CD4-positive, alpha-beta T cell (primary cell): ENCODE data around the gene MAP3K20. TPM values are rescaled to one million over a fixed set of nuclear protein-coding genes. Genes with fewer than 3 reads are reported as not detected.

Source experiments
- ATAC-seq: fragments of 200-7000 bp; cut with Tn5 transposase; one replicate; pipeline ENCODE4 v1.10.0; 2022; ENCODE audit warnings: mild to moderate bottlenecking; ENCODE audit not compliant: poor library complexity
- CTCF ChIA-PET: fragments of 350-600 bp; sonication (Branson Sonifier 250); formaldehyde crosslinking; loops from one replicate; lab custom pipeline; 2021; ENCODE audit warnings: antibody characterized with exemption, inconsistent platforms; lab: Charles Lee
- POLR2A ChIA-PET: fragments of 350-600 bp; sonication (Branson Sonifier 250); formaldehyde crosslinking; loops from one replicate; lab custom pipeline; 2021; ENCODE audit warnings: antibody characterized with exemption, inconsistent platforms; lab: Charles Lee
- DNase-seq, 14 experiments: peaks; one replicate each; pipeline ENCODE4 v3.0.0-alpha.2; 2013 to 2020; ENCODE audit warnings: mixed read lengths in 2 of 14
- H3K27ac ChIP-seq, 2 donors: one replicate each; pipeline versions ENCODE4 v1.5.1 to v1.7.0; 2013; ENCODE audit warnings: low read length in 2 of 2, low read depth in 1 of 2, mild to moderate bottlenecking in 1 of 2
- H3K27me3 ChIP-seq, 2 experiments: 1 replicate in 1 of 2; 2 replicates in 1 of 2; pipeline versions ENCODE4 v1.6.1 to v1.7.0; 2013; ENCODE audit warnings: low read length in 2 of 2, control low read depth in 1 of 2, mild to moderate bottlenecking in 1 of 2, moderate library complexity in 1 of 2; ENCODE audit not compliant: insufficient read depth in 2 of 2, control insufficient read depth in 1 of 2
- H3K36me3 ChIP-seq: one replicate; pipeline ENCODE4 v1.6.1; 2013; ENCODE audit warnings: low read length, control low read depth; ENCODE audit not compliant: insufficient read depth
- H3K4me1 ChIP-seq: one replicate; pipeline ENCODE4 v1.6.1; 2013; ENCODE audit warnings: low read length, control low read depth; ENCODE audit not compliant: insufficient read depth
- H3K4me3 ChIP-seq: one replicate; pipeline ENCODE4 v1.5.1; 2013; ENCODE audit warnings: mild to moderate bottlenecking, low read length, moderate library complexity
- H3K9me3 ChIP-seq, 2 experiments: 1 replicate in 1 of 2; 2 replicates in 1 of 2; pipeline versions ENCODE4 v1.6.1 to v1.7.0; 2013; ENCODE audit warnings: low read length in 2 of 2, mild to moderate bottlenecking in 2 of 2, control low read depth in 1 of 2, moderate library complexity in 1 of 2; ENCODE audit not compliant: control insufficient read depth in 1 of 2, insufficient read depth in 1 of 2
- H3K27ac Mint-ChIP-seq: one replicate; pipeline ENCODE4 v1.8.0; 2020; ENCODE audit warnings: mixed read lengths
- H3K27me3 Mint-ChIP-seq: one replicate; pipeline ENCODE4 v1.8.0; 2021; ENCODE audit warnings: mixed read lengths
- H3K36me3 Mint-ChIP-seq: one replicate; pipeline ENCODE4 v1.8.0; 2021; ENCODE audit warnings: low read depth, mixed read lengths
- H3K4me1 Mint-ChIP-seq: one replicate; pipeline ENCODE4 v1.8.0; 2021; ENCODE audit warnings: low read depth, mixed read lengths
- H3K4me3 Mint-ChIP-seq: one replicate; pipeline ENCODE4 v1.8.0; 2020; ENCODE audit warnings: mild to moderate bottlenecking, mixed read lengths
- H3K9me3 Mint-ChIP-seq: one replicate; pipeline ENCODE4 v1.8.0; 2020; ENCODE audit warnings: mixed read lengths
- CTCF ChIP-seq: fragments of 200-600 bp; IDR thresholded peaks from one replicate; pipeline ENCODE4 v1.8.0; 2022; ENCODE audit warnings: antibody characterized with exemption, mild to moderate bottlenecking
- intact Hi-C, 2 experiments: fragments of 100-400 bp; cut with DNase I in 1 of 2; cut with micrococcal nuclease in 1 of 2; formaldehyde crosslinking; loops; one replicate each; pipeline versions ENCODE4 v1.15.1 to v1.9.0; 2023 to 2025; cut with DNase I, micrococcal nuclease
- total RNA-seq, 174 experiments: library from RNA in 2 of 174; stranded (reverse) in 2 of 174; gene quantifications; one replicate each; pipeline ENCODE4 v1.2.3 and lab custom pipeline; 2021 to 2026

The MAP3K20 gene
- total RNA-seq, 2 experiments from 2014 or later = 0.36 to 0.39 TPM

- ChIA-PET CTCF (no interaction called here), POLR2A (no interaction called here)
- ATAC-seq = no peak
- no peaks in the 10 kb centered on the region for H3K27me3 ChIP-seq
- Mint-ChIP-seq H3K9me3 (no peaks in the 10 kb centered on the region), H3K4me1 (no peaks in the 10 kb centered on the region), H3K4me3 (no peak overlapping the region), H3K36me3 (no peaks in the 10 kb centered on the region), H3K27me3 (no peaks in the 10 kb centered on the region), H3K27ac (no peak overlapping the region)
- intact Hi-C loops = no loop called here
- H3K36me3 ChIP-seq = no peaks in the 10 kb centered on the region
- no peaks in the 10 kb centered on the region for H3K4me1 ChIP-seq
- DNase-seq = no peak
- TF ChIP-seq CTCF = no peak
- no peak overlapping the region for H3K4me3 ChIP-seq
- no peaks in the 10 kb centered on the region for H3K9me3 ChIP-seq
- H3K27ac ChIP-seq = no peak overlapping the region
Measured at GRCh38 chr2:173238385-173238784, 162.7 kb downstream of the MAP3K20 start.

- Histone ChIP-seq H3K36me3 (no peaks in the 10 kb centered on the region), H3K27me3 (no peaks in the 10 kb centered on the region), H3K4me3 (no peak overlapping the region), H3K9me3 (no peaks in the 10 kb centered on the region), H3K4me1 (no peaks in the 10 kb centered on the region), H3K27ac (no peak overlapping the region)
- Mint-ChIP-seq H3K27ac (no peak overlapping the region), H3K9me3 (no peaks in the 10 kb centered on the region), H3K27me3 (no peaks in the 10 kb centered on the region), H3K36me3 (no peaks in the 10 kb centered on the region), H3K4me3 (no peak overlapping the region), H3K4me1 (no peaks in the 10 kb centered on the region)
- DNase-seq = no peak
- CTCF ChIA-PET = no interaction called here
- ATAC-seq = no peak
- TF ChIP-seq CTCF = no peak
- POLR2A ChIA-PET = no interaction called here
- intact Hi-C loops = no loop called here
Measured at GRCh38 chr2:173238831-173239230, 163.2 kb downstream of the MAP3K20 start.

- Mint-ChIP-seq H3K9me3 (no peaks in the 10 kb centered on the region), H3K36me3 (no peaks in the 10 kb centered on the region), H3K4me1 (no peaks in the 10 kb centered on the region), H3K27me3 (no peaks in the 10 kb centered on the region), H3K4me3 (no peak overlapping the region), H3K27ac (no peak overlapping the region)
- Histone ChIP-seq H3K4me1 (no peaks in the 10 kb centered on the region), H3K9me3 (no peaks in the 10 kb centered on the region), H3K36me3 (no peaks in the 10 kb centered on the region), H3K4me3 (no peak overlapping the region), H3K27me3 (no peaks in the 10 kb centered on the region), H3K27ac (no peak overlapping the region)
- ATAC-seq (no peak), DNase-seq (no peak)
- ChIA-PET POLR2A (interaction anchor here (0.6 kb wide), 1 partner anchor 46 kb away, joined by 3 read pairs; no protein-coding TSS in a partner anchor), CTCF (interaction anchor here (0.9 kb wide), 1 partner anchor 44 kb away, joined by 3 read pairs; no protein-coding TSS in a partner anchor)
- intact Hi-C loops = no loop called here
- TF ChIP-seq CTCF = no peak
Measured at GRCh38 chr2:173239644-173240043, 164.0 kb downstream of the MAP3K20 start.
